T-helper 2 cell treated with Interferon-gamma antibody and Interleukin-4, amounts not matched to agents 5 μg/mL and 100 μg/mL, for 36 hours (primary cell): ENCODE measurements around the gene DCUN1D3.

Experiments used
- DNase-seq: peaks from one replicate; pipeline ENCODE4 v3.0.0; 2021; ENCODE audit warnings: low spot score
- H3K27ac Mint-ChIP-seq: one replicate; pipeline ENCODE4 v1.8.0; 2021; ENCODE audit warnings: mild to moderate bottlenecking, mixed read lengths
- H3K27me3 Mint-ChIP-seq: one replicate; pipeline ENCODE4 v1.8.0; 2021; ENCODE audit warnings: low read depth, mixed read lengths
- H3K36me3 Mint-ChIP-seq: one replicate; pipeline ENCODE4 v1.8.0; 2021; ENCODE audit warnings: low read depth, mixed read lengths
- H3K4me1 Mint-ChIP-seq: one replicate; pipeline ENCODE4 v1.8.0; 2021; ENCODE audit warnings: low read depth, mixed read lengths
- H3K4me3 Mint-ChIP-seq: one replicate; pipeline ENCODE4 v1.8.0; 2022; ENCODE audit warnings: mild to moderate bottlenecking, moderate library complexity, mixed read lengths
- H3K9me3 Mint-ChIP-seq: one replicate; pipeline ENCODE4 v1.8.0; 2021; ENCODE audit warnings: mixed read lengths

The DCUN1D3 gene

GRCh38 chr16:20838240-20838639, 61.9 kb downstream of the DCUN1D3 start:
- no peak overlapping the region for H3K27ac Mint-ChIP-seq
- no peak overlapping the region for H3K4me3 Mint-ChIP-seq
- peaks cover 72% of the 10 kb centered on the region for H3K36me3 Mint-ChIP-seq
- peaks cover 5% of the 10 kb centered on the region for H3K9me3 Mint-ChIP-seq
- DNase-seq, result no peak
- no peaks in the 10 kb centered on the region for H3K27me3 Mint-ChIP-seq
- peaks cover 5% of the 10 kb centered on the region for H3K4me1 Mint-ChIP-seq

- Mint-ChIP-seq H3K27ac (no peak overlapping the region), H3K36me3 (peaks cover 54% of the 10 kb centered on the region), H3K4me1 (no peaks in the 10 kb centered on the region), H3K9me3 (peaks cover 5% of the 10 kb centered on the region), H3K4me3 (no peak overlapping the region), H3K27me3 (no peaks in the 10 kb centered on the region)
- DNase-seq, result no peak
These were observed 67.1 kb downstream of the DCUN1D3 start for GRCh38 chr16:20833086-20833485.

- Mint-ChIP-seq H3K27me3 (no peaks in the 10 kb centered on the region), H3K4me1 (no peaks in the 10 kb centered on the region), H3K36me3 (peaks cover 43% of the 10 kb centered on the region), H3K4me3 (no peak overlapping the region), H3K27ac (no peak overlapping the region), H3K9me3 (peaks cover 5% of the 10 kb centered on the region)
- DNase-seq, result no peak
These were observed 69.8 kb downstream of the DCUN1D3 start for GRCh38 chr16:20830372-20830771.

DNA sequence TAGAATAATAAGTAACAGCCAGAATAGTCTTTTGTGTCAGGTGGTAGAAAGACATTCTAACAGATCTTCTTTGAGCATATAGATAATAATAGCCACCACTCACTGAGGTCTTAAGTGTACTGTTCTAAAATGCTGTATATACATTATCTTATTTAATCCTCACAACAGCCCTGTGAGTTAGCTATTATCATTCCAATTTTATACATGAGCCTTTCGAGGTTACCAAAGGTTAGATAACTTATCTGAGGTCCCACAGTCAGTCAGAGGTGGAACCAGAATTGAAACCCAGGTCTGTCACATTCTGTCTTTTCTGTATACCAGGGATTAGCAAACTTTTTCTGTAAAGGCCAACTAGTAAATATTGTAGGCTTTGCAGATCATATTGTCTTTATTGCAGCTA, 70.6 kb downstream of the DCUN1D3 start:
- Mint-ChIP-seq H3K36me3 (peaks cover 38% of the 10 kb centered on the region), H3K4me3 (no peak overlapping the region), H3K4me1 (peaks cover 2% of the 10 kb centered on the region), H3K27me3 (no peaks in the 10 kb centered on the region), H3K9me3 (peaks cover 2% of the 10 kb centered on the region), H3K27ac (no peak overlapping the region)
- DNase-seq, result no peak

- H3K36me3 Mint-ChIP-seq, result peaks cover 42% of the 10 kb centered on the region
- DNase-seq, result no peak
- H3K27me3 Mint-ChIP-seq, result no peaks in the 10 kb centered on the region
- peaks cover 24% of the 10 kb centered on the region for H3K4me1 Mint-ChIP-seq
- H3K9me3 Mint-ChIP-seq, result no peaks in the 10 kb centered on the region
- no peak overlapping the region for H3K4me3 Mint-ChIP-seq
- no peak overlapping the region for H3K27ac Mint-ChIP-seq
These were observed 74.1 kb downstream of the DCUN1D3 start for GRCh38 chr16:20826039-20826566.

DNA sequence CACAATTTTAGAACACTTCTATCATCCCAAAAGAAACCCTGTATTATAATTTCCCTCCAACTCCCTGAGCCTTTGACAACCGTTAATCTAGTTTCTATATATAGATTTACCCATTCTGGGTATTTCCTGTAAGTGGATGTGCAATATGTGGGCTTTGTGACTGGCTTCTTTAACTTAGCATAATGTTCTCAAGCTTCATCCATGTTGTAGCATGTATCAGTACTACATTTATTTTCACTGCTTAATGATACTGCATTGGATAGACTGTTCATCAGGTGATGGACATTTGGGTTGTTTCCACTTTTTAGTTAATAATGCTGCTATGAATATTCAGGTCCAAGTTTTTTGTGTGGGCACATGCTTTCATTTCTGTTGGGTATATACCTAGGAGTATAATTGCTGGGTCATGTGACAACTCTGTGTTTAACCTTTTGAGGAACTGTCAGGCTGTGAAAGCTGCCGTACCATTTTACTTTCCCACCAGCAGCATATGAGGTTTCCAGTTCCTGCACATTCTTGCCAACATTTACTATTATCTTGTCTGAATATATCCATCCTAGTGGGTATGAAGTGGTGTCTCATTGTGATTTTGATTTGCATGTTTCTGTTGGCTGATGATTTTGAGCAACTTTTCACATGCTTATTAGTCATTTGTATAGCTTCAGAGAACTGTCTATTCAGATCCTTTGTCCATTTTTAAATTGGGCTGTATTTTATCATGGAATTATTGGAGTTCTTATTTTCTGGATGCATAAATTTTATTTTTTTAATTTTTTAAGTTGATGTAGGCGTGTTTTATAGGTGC, 77.4 kb downstream of the DCUN1D3 start:
- Mint-ChIP-seq H3K36me3 (peaks cover 49% of the 10 kb centered on the region), H3K9me3 (no peaks in the 10 kb centered on the region), H3K27me3 (no peaks in the 10 kb centered on the region), H3K27ac (peak overlapping the region; percentile 29), H3K4me1 (peaks cover 24% of the 10 kb centered on the region), H3K4me3 (peak overlapping the region; percentile 14)
- no peak for DNase-seq

DNA sequence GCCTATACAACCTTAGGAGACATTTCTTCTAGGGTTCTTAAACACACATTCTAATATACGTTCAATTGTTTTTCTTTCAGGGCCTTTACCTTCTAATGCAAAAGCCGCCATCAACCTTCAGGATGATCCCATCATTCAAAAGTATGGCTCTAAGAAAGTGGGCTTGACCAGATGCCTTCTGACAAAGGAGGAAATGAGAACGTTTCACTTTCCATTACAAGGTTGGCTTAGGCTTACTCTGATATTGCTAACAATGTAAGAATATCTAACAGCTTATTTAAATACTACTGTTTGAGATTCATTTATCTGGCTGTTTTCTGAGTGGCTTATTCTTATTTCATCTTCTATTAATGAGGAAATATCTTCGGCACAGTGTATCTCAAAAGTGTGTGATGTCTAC, 78.5 kb downstream of the DCUN1D3 start:
- Mint-ChIP-seq H3K36me3 (peaks cover 46% of the 10 kb centered on the region), H3K27ac (peak overlapping the region; percentile 1), H3K4me3 (no peak overlapping the region)

GRCh38 chr16:20818929-20819585, 81.1 kb downstream of the DCUN1D3 start:
- peaks cover 44% of the 10 kb centered on the region for H3K36me3 Mint-ChIP-seq
- peaks cover 27% of the 10 kb centered on the region for H3K4me1 Mint-ChIP-seq
- DNase-seq, result no peak
- H3K9me3 Mint-ChIP-seq, result no peaks in the 10 kb centered on the region
- H3K27me3 Mint-ChIP-seq, result no peaks in the 10 kb centered on the region
- H3K4me3 Mint-ChIP-seq, result no peak overlapping the region
- H3K27ac Mint-ChIP-seq, result no peak overlapping the region

More for the DNA sequence above, 78.5 kb downstream of the DCUN1D3 start:
- no peaks in the 10 kb centered on the region for H3K9me3 Mint-ChIP-seq
- no peak for DNase-seq
- H3K4me1 Mint-ChIP-seq, result peaks cover 24% of the 10 kb centered on the region
- no peaks in the 10 kb centered on the region for H3K27me3 Mint-ChIP-seq

DNA sequence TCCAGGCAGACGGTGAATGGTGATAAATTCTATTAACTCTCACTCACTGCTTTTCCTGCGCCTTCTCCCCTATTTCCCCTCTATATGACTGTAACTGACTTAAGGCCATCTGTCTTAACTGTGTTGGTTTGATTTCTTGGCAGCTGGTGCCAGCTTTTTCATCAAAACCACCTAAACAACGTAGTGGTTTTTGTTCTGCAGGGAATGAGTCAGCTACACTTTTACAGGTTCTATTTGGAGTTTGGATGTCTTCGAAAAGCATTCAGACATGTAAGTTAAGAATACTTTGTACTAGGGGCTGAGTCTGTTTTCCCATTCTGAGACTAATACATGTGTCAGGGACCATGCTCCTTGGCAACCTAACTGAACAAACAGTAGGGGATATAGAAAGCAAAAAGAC, 85.4 kb downstream of the DCUN1D3 start:
- H3K4me3 Mint-ChIP-seq, result no peak overlapping the region
- H3K27ac Mint-ChIP-seq, result no peak overlapping the region
- no peak for DNase-seq
- no peaks in the 10 kb centered on the region for H3K27me3 Mint-ChIP-seq
- peaks cover 13% of the 10 kb centered on the region for H3K4me1 Mint-ChIP-seq
- H3K36me3 Mint-ChIP-seq, result peaks cover 22% of the 10 kb centered on the region
- H3K9me3 Mint-ChIP-seq, result no peaks in the 10 kb centered on the region

DNA sequence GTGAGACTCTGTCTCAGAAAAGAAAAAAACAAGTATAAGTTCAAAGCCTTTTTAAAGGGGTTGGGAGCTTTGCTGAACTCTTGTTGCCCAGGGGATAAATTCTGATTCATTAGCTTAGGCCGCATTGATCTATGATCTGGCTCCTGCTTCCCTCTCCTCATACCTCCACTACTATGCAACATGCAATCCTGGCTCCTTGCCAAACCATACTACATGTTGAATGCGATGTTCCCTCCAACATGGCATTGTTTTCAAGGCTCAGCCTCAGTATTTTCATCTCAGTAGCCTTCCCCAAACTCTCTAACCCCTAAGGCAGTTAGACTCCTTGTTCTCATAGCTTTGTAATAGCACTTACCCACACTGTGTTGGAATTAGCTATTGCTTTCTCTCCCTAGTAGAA, 87.6 kb downstream of the DCUN1D3 start:
- DNase-seq, result no peak
- Mint-ChIP-seq H3K27me3 (no peaks in the 10 kb centered on the region), H3K4me1 (peaks cover 26% of the 10 kb centered on the region), H3K27ac (no peak overlapping the region), H3K36me3 (peaks cover 19% of the 10 kb centered on the region), H3K4me3 (no peak overlapping the region), H3K9me3 (no peaks in the 10 kb centered on the region)

- peaks cover 27% of the 10 kb centered on the region for H3K4me1 Mint-ChIP-seq
- H3K27me3 Mint-ChIP-seq, result no peaks in the 10 kb centered on the region
- no peak overlapping the region for H3K27ac Mint-ChIP-seq
- H3K9me3 Mint-ChIP-seq, result no peaks in the 10 kb centered on the region
- H3K4me3 Mint-ChIP-seq, result no peak overlapping the region
- no peak for DNase-seq
- H3K36me3 Mint-ChIP-seq, result peaks cover 16% of the 10 kb centered on the region
These were observed 88.2 kb downstream of the DCUN1D3 start for GRCh38 chr16:20811889-20812439.

DNA sequence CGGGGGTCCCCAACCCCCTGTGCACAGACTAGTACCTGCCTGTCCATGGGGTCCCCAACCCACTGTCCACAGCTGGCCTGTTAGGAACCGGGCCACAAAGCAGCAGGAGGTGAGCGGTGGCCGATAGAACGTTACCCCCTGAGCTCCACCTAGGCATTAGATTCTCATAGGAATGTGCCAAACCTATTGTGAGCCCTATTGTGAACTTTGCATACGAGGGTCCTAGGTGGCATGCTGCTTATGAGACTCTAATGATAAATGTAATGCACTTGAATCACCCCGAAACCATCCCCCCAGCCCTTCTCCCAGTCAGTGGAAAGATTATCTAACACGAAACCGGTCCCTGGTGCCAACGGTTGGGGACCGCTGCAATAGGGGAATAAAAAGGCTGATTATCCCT, 92.3 kb downstream of the DCUN1D3 start:
- Mint-ChIP-seq H3K9me3 (no peaks in the 10 kb centered on the region), H3K27me3 (no peaks in the 10 kb centered on the region), H3K27ac (peak overlapping the region; percentile 95), H3K4me1 (peaks cover 29% of the 10 kb centered on the region), H3K36me3 (peaks cover 14% of the 10 kb centered on the region), H3K4me3 (peak overlapping the region; percentile 99)
- no peak for DNase-seq

DNA sequence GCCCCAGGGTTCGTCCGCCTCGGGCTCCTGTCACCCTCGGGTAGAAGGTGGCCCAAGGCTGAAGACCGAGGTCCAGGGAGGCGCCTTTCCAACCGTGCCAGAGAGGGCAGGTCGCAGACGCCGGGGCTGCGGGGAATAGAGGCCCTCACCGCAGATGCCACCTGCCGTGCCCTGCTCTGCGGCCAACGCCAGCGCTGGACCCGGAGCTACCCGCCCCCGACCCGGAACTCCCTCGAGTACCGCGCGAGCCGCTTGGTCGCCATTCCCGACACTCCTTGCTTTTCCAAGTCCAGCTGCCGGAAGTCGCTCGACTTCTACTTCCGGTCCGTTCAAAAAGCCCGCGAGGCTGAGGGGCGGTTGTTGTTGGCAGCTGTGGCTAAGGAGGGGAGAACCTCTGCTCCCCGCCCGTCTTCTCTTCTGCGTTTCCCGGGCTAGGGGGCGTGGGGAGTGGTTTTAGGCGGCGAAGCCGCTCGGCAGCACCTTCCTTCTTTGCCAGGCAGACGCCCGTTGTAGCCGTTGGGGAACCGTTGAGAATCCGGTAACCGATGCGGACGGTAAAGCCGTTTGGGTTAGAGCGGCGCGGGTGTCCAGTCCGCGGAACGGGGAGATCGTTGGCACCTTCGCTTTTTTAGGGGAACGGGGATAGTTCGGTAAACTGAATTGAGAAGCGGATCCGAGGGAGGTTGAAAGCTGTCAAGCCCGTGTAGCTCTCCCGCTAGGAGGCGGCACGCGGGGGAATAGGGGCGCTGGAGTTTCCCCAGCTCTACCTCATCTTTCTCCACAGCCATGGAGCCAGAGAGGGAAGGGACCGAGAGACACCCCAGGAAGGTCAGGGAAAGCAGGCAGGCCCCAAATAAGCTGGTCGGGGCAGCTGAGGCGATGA, 93.7 kb downstream of the DCUN1D3 start, which contains the start of the genes ERI2 and REXO5:
TSS of gene ERI2 (minus strand) at position 305 of the 883 bp plus-strand sequence. CDS start at position 263, 42 bp downstream.
TSS of gene REXO5 (plus strand) at position 360 of the 883 bp plus-strand sequence. CDS start at position 787, 427 bp downstream.
- Mint-ChIP-seq H3K4me3 (peak within 1 kb of the TSS; percentile 99), H3K9me3 (no peaks in the 10 kb centered on the region), H3K27me3 (no peaks in the 10 kb centered on the region), H3K27ac (peak within 1 kb of the TSS; percentile 95), H3K36me3 (peaks cover 14% of the 10 kb centered on the region), H3K4me1 (peaks cover 29% of the 10 kb centered on the region)
- DNase-seq, result peak; percentile 75
